Ishikawa (cell line): Measurements from ENCODE around the gene SYT1.

Experiments used
- EP300 ChIP-seq: IDR thresholded peaks from 2 replicates; pipeline ENCODE4 v1.6.1; 2012; ENCODE audit warnings: borderline replicate concordance
- FOXM1 ChIP-seq: IDR thresholded peaks from 2 replicates; pipeline ENCODE4 v1.6.1; 2012; ENCODE audit warnings: low read depth, borderline replicate concordance
- MAX ChIP-seq: IDR thresholded peaks from 2 replicates; pipeline ENCODE4 v1.6.1; 2012
- RAD21 ChIP-seq: IDR thresholded peaks from 2 replicates; pipeline ENCODE4 v1.6.1; 2012; ENCODE audit warnings: low read depth

DNA sequence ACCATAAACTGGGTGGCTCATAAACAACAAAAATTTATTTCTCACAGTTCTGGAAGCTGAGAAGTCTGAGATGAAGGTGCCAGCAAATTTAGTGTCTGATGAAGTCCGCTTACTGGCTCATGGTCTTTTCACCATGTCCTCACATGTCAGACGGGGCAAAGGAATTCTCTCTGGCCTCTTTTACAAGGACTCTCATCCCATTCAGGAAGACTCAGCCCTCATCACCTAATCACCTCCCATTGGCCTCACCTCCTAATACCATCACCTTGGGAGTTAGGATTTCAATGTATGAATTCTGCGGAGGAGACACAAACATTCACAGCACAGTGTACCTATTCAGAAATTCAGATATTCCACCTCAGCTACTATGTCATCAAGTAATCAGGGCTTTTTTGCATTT, 468.6 kb downstream of the SYT1 start:
- no peak for TF ChIP-seq RAD21
- TF ChIP-seq EP300: no peak
- TF ChIP-seq FOXM1: no peak
- TF ChIP-seq MAX: no peak
